Neuronal stem cell (in vitro differentiated cells): ENCODE data around the gene PDZD2.

Source experiments
- DNase-seq: peaks from one replicate; pipeline ENCODE4 v3.0.0-alpha.2; 2013; ENCODE audit warnings: low spot score
- H2AFZ ChIP-seq: one replicate; pipeline ENCODE4 v1.6.1; 2013; ENCODE audit warnings: mild to moderate bottlenecking, low read length, inconsistent platforms
- H2AK5ac ChIP-seq: 2 replicates; pipeline ENCODE4 v1.6.1; 2013; ENCODE audit warnings: low read depth, mild to moderate bottlenecking, inconsistent platforms, low read length, moderate library complexity, mixed read lengths
- H2BK120ac ChIP-seq: 2 replicates; pipeline ENCODE4 v1.6.1; 2013; ENCODE audit warnings: low read depth, mild to moderate bottlenecking, inconsistent platforms, low read length, moderate library complexity, mixed read lengths
- H2BK12ac ChIP-seq: one replicate; pipeline ENCODE4 v1.6.1; 2013; ENCODE audit warnings: low read length, inconsistent platforms
- H2BK15ac ChIP-seq: 2 replicates; pipeline ENCODE4 v1.6.1; 2013; ENCODE audit warnings: mild to moderate bottlenecking, low read length, inconsistent platforms, mixed read lengths
- H2BK5ac ChIP-seq: one replicate; pipeline ENCODE4 v1.6.1; 2013; ENCODE audit warnings: inconsistent platforms, mild to moderate bottlenecking, low read length, moderate library complexity
- H3K14ac ChIP-seq: one replicate; pipeline ENCODE4 v1.6.1; 2013; ENCODE audit warnings: low read length, inconsistent platforms
- H3K18ac ChIP-seq: 2 replicates; pipeline ENCODE4 v1.6.1; 2013; ENCODE audit warnings: low read length, inconsistent platforms
- H3K23ac ChIP-seq: 2 replicates; pipeline ENCODE4 v1.6.1; 2013; ENCODE audit warnings: low read depth, mild to moderate bottlenecking, mixed read lengths, low read length, inconsistent platforms; ENCODE audit not compliant: poor library complexity
- H3K27ac ChIP-seq: replicated peaks from 3 replicates; pipeline ENCODE4 v1.5.1; 2013; ENCODE audit warnings: low read length, inconsistent platforms
- H3K27me3 ChIP-seq, 3 experiments: 2 replicates each; pipeline ENCODE4 v1.6.1; 2013; ENCODE audit warnings: low read length in 3 of 3, mild to moderate bottlenecking in 2 of 3, inconsistent platforms in 1 of 3, low read depth in 1 of 3, mixed read lengths in 1 of 3, moderate library complexity in 1 of 3; ENCODE audit not compliant: control insufficient read depth in 3 of 3, insufficient read depth in 3 of 3
- H3K36me3 ChIP-seq, 2 donors: replicated peaks in 1 of 2; 2 replicates each; pipeline ENCODE4 v1.6.1; 2013; ENCODE audit warnings: low read length in 2 of 2; ENCODE audit not compliant: control insufficient read depth in 2 of 2, insufficient read depth in 2 of 2
- H3K4ac ChIP-seq: 2 replicates; pipeline ENCODE4 v1.6.1; 2013; ENCODE audit warnings: inconsistent platforms, mild to moderate bottlenecking, low read length, moderate library complexity
- H3K4me1 ChIP-seq, 2 donors: 1 replicate in 1 of 2; 2 replicates in 1 of 2; pipeline ENCODE4 v1.6.1; 2013; ENCODE audit warnings: low read length in 2 of 2, low read depth in 1 of 2; ENCODE audit not compliant: control insufficient read depth in 2 of 2, insufficient read depth in 1 of 2
- H3K4me2 ChIP-seq: one replicate; pipeline ENCODE4 v1.6.1; 2013; ENCODE audit warnings: mild to moderate bottlenecking, low read length, inconsistent platforms; ENCODE audit not compliant: insufficient read depth, poor library complexity, severe bottlenecking
- H3K4me3 ChIP-seq, 2 donors: 2 replicates each; pipeline ENCODE4 v1.5.1; 2013; ENCODE audit warnings: low read length in 2 of 2, mild to moderate bottlenecking in 2 of 2, inconsistent platforms in 1 of 2, moderate library complexity in 1 of 2
- H3K79me1 ChIP-seq: one replicate; pipeline ENCODE4 v1.6.1; 2013; ENCODE audit warnings: low read depth, mild to moderate bottlenecking, inconsistent platforms, low read length, moderate library complexity
- H3K9ac ChIP-seq: one replicate; pipeline ENCODE4 v1.6.1; 2013; ENCODE audit warnings: mild to moderate bottlenecking, low read depth, low read length, inconsistent platforms; ENCODE audit not compliant: poor library complexity
- H3K9me3 ChIP-seq, 2 donors: replicated peaks in 1 of 2; 2 replicates each; pipeline versions ENCODE3 to v1.6.1; 2013; ENCODE audit warnings: low read length in 2 of 2, mild to moderate bottlenecking in 2 of 2, inconsistent platforms in 1 of 2, low read depth in 1 of 2, mixed read lengths in 1 of 2, moderate library complexity in 1 of 2; ENCODE audit not compliant: control insufficient read depth in 2 of 2, insufficient read depth in 1 of 2
- H4K8ac ChIP-seq: one replicate; pipeline ENCODE4 v1.6.1; 2013; ENCODE audit warnings: low read depth, mild to moderate bottlenecking, inconsistent platforms, low read length, moderate library complexity
- H4K91ac ChIP-seq: one replicate; pipeline ENCODE4 v1.6.1; 2013; ENCODE audit warnings: low read length, low read depth, mild to moderate bottlenecking, inconsistent platforms; ENCODE audit not compliant: poor library complexity
- WGBS, 2 donors: extraction: QIAGEN DNeasy Blood & Tissue Kit; methylation state at CpG; one replicate each; pipeline ENCODE4 v1.1.7; 2013; ENCODE audit warnings: missing lambda C conversion rate in 2 of 2, mixed read lengths in 1 of 2; ENCODE audit not compliant: insufficient read length in 2 of 2, insufficient replicate concordance in 1 of 2; ENCODE audit errors: extremely low coverage in 2 of 2; 5-methylcytosine and 5-hydroxymethylcytosine counted together

Gene PDZD2

DNA sequence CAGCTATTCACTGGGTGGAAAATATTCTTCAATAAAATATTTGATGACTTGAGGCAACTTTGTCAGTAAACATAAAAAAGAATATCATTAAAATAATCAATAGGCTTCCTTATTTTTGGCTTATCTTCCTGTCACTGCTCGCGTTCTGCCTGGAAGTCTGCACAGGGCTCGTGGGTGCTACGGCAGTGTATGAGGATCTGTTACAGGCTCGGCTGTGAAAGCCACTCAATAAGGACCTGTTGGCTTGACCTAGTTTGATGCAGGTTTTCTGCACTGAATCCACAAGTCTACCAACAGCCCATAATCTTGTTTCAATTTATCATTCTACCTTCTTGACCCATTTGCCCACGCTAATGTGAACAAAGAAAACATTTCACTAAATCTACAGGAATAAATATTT is 97.2 kb downstream of the PDZD2 start:
- H3K4me1 ChIP-seq, result peaks cover 0 to 2% of the 10 kb centered on the region in 2 donors
- WGBS, 2 donors, result no CpG with 5 or more reads among the region's 6 CpGs

DNA sequence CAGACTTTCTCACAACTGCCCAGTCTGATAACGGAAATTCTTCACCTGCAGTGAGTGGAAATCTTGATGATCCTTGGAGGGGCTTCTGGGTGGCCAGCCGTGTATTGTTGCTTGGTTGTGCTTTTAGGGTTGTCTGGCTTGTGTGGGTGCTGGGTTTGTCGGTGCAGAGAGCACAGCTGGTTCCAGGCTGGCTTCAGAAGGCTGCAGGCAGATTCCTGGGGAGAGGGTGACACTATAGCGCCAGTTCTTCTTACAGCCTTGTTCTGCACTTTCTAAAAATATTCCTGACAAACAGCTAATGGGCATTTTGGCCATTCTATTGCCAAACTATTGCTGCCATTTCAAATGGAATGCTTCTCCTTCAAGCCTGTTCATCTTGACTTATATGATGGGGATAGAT is 99.3 kb downstream of the PDZD2 start:
- Histone ChIP-seq H4K91ac (no peak overlapping the region), H3K79me1 (no peaks in the 10 kb centered on the region), H3K23ac (no peak overlapping the region), H3K4me1 (peaks cover 0 to 2% of the 10 kb centered on the region in 2 donors), H3K18ac (no peak overlapping the region), H2AFZ (no peak overlapping the region), H3K14ac (no peak overlapping the region), H2BK15ac (no peak overlapping the region), H3K9ac (no peak overlapping the region), H3K36me3 (no peaks in the 10 kb centered on the region), H4K8ac (no peak overlapping the region), H2BK12ac (no peak overlapping the region), H2BK120ac (no peak overlapping the region), H2BK5ac (no peak overlapping the region), H3K9me3 (no peaks in the 10 kb centered on the region), H3K4ac (no peak overlapping the region), H2AK5ac (no peak overlapping the region), H3K27me3 (no peaks in the 10 kb centered on the region), H3K27ac (no peak overlapping the region), H3K4me2 (no peak overlapping the region), H3K4me3 (no peak overlapping the region)
- WGBS, 2 donors, result no CpG with 5 or more reads among the region's 4 CpGs
- no peak for DNase-seq

More for the DNA sequence above, 97.2 kb downstream of the PDZD2 start:
- H2BK5ac ChIP-seq, result no peak overlapping the region
- no peak overlapping the region for H2BK12ac ChIP-seq
- H3K9me3 ChIP-seq, result no peaks in the 10 kb centered on the region
- no peak overlapping the region for H3K4me3 ChIP-seq
- H3K9ac ChIP-seq, result no peak overlapping the region
- no peak for DNase-seq
- no peak overlapping the region for H2BK15ac ChIP-seq
- no peak overlapping the region for H3K23ac ChIP-seq
- H3K18ac ChIP-seq, result no peak overlapping the region
- H2AK5ac ChIP-seq, result no peak overlapping the region
- no peak overlapping the region for H3K4ac ChIP-seq
- H3K36me3 ChIP-seq, result no peaks in the 10 kb centered on the region
- H3K79me1 ChIP-seq, result no peaks in the 10 kb centered on the region
- H2AFZ ChIP-seq, result no peak overlapping the region
- no peak overlapping the region for H4K91ac ChIP-seq
- H3K27me3 ChIP-seq, result no peaks in the 10 kb centered on the region
- H3K4me2 ChIP-seq, result no peak overlapping the region
- H3K27ac ChIP-seq, result no peak overlapping the region
- no peak overlapping the region for H2BK120ac ChIP-seq
- no peak overlapping the region for H3K14ac ChIP-seq
- H4K8ac ChIP-seq, result no peak overlapping the region

DNA sequence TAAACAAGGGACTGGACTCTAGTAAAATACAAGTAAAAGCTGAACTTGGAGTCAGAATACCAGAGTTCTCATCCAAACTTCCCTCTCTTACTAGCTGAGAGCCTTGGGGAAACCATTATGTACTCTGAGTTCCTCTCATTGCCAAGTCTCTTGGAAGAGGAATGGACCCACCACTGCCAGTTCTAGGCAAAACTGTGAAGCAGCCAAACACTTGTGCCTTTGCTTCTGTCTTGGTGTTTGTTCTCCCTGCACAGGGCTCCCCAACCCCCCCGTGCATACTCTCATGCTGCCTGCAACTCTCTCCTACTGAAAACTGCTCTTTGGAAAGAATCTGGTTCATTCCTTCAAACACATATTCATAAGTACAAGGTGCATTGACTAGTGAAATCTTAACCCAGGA is 102.6 kb downstream of the PDZD2 start:
- no peak overlapping the region for H3K23ac ChIP-seq
- no peak overlapping the region for H3K27ac ChIP-seq
- H2BK120ac ChIP-seq, result no peak overlapping the region
- no peak overlapping the region for H2AK5ac ChIP-seq
- WGBS, 2 donors, result no CpG with 5 or more reads among the region's 1 CpG
- no peak overlapping the region for H2BK15ac ChIP-seq
- no peak for DNase-seq
- H3K14ac ChIP-seq, result no peak overlapping the region
- no peak overlapping the region for H2BK12ac ChIP-seq
- H3K79me1 ChIP-seq, result no peaks in the 10 kb centered on the region
- H3K4me1 ChIP-seq, result no peaks in the 10 kb centered on the region
- no peak overlapping the region for H3K4ac ChIP-seq
- H3K9ac ChIP-seq, result no peak overlapping the region
- H2BK5ac ChIP-seq, result no peak overlapping the region
- H4K8ac ChIP-seq, result no peak overlapping the region
- no peak overlapping the region for H3K4me3 ChIP-seq
- H3K36me3 ChIP-seq, result no peaks in the 10 kb centered on the region
- no peak overlapping the region for H3K18ac ChIP-seq
- H3K27me3 ChIP-seq, result no peaks in the 10 kb centered on the region
- H3K9me3 ChIP-seq, result no peaks in the 10 kb centered on the region
- no peak overlapping the region for H4K91ac ChIP-seq
- no peak overlapping the region for H3K4me2 ChIP-seq
- H2AFZ ChIP-seq, result no peak overlapping the region

DNA sequence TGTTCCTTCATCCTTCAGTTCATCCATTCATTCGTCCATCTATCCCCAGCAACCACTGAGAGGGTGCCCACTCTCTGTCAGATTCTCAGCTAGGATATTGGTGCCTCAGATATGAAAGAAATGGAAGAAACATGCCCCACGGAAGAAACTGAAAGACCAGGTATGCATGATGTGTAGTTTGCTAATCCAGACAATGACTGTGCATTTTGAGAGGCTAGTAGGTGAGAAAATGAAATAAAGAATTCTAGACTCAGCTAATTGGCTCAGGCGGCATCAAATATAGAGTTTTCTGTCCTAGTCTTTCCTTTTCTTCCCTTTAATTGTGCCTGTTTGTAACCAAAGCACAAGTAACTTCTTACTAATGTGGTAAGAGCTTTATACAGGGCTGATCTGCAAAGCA is 104.7 kb downstream of the PDZD2 start:
- Histone ChIP-seq H3K9ac (no peak overlapping the region), H3K18ac (no peak overlapping the region), H2BK15ac (no peak overlapping the region), H3K27ac (no peak overlapping the region), H3K27me3 (no peaks in the 10 kb centered on the region), H4K8ac (no peak overlapping the region), H3K4me1 (no peaks in the 10 kb centered on the region), H3K4me3 (no peak overlapping the region), H3K4me2 (no peak overlapping the region), H4K91ac (no peak overlapping the region), H3K36me3 (no peaks in the 10 kb centered on the region), H3K4ac (no peak overlapping the region), H3K14ac (no peak overlapping the region), H3K79me1 (no peaks in the 10 kb centered on the region), H2BK120ac (no peak overlapping the region), H2AFZ (no peak overlapping the region), H2AK5ac (no peak overlapping the region), H3K23ac (no peak overlapping the region), H2BK12ac (no peak overlapping the region), H2BK5ac (no peak overlapping the region), H3K9me3 (no peaks in the 10 kb centered on the region)
- DNase-seq, result no peak
- no CpG with 5 or more reads among the region's 3 CpGs for WGBS, 2 donors
